Right lobe of liver (tissue), 4 donors: ENCODE data around the gene GALNT10.

Experiments
- POLR2A ChIP-seq: fragments of 450-650 bp; IDR thresholded peaks from one replicate; pipeline ENCODE4 v1.6.1; 2017; ENCODE audit warnings: antibody characterized with exemption, mild to moderate bottlenecking
- TF ChIP-seq, protein P1 (sequence below), 4 donors: fragments of 200-600 bp in 3 of 4; fragments of 450-650 bp in 1 of 4; IDR thresholded peaks; one replicate each; pipeline versions ENCODE4 v1.5.1 to v1.8.0; 2016 to 2022; ENCODE audit warnings: antibody characterized with exemption in 4 of 4, mild to moderate bottlenecking in 2 of 4
- donor health status: DM: no; HTN: no; CAD: no.
- donor health status: DM: no; HTN: no; CAD: no.
- donor health status: DM: no; HTN: yes; CAD: no.

DNA sequence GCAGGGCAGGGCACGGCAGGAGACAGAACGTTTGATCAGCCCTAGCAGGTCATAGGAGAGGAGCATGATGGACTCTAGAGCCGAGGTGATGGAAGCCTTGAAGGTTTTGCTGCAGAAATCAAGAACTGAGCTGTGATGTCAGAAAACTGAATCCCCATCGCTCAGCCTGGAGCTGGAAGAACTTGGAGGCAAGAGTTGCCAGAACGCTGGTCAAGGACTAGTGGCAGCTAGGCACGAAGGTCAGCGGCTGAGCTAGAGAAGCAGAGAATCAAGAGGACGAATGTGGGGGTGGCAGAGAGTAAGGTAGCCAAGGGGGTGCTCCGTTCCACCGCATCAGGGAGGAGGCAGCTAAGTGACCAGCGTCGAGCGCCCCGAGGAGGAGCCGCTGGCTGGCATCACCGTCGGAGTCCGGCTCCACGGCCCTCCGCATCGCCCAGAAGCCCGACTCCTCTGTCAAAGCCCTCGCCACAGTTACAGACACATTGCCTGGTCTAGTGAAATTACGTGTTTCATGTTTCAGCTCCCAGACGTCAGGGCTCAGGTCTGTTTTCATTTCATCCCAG lies 1.2 kb upstream of the GALNT10 start:
- TF ChIP-seq, protein P1, sequence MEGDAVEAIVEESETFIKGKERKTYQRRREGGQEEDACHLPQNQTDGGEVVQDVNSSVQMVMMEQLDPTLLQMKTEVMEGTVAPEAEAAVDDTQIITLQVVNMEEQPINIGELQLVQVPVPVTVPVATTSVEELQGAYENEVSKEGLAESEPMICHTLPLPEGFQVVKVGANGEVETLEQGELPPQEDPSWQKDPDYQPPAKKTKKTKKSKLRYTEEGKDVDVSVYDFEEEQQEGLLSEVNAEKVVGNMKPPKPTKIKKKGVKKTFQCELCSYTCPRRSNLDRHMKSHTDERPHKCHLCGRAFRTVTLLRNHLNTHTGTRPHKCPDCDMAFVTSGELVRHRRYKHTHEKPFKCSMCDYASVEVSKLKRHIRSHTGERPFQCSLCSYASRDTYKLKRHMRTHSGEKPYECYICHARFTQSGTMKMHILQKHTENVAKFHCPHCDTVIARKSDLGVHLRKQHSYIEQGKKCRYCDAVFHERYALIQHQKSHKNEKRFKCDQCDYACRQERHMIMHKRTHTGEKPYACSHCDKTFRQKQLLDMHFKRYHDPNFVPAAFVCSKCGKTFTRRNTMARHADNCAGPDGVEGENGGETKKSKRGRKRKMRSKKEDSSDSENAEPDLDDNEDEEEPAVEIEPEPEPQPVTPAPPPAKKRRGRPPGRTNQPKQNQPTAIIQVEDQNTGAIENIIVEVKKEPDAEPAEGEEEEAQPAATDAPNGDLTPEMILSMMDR (IDR thresholded peaks at IDR 0.05) = no peak
- no peak for TF ChIP-seq POLR2A
